NK-92 (cell line): ENCODE data around the gene GPSM1.
"Not testable (repeated sequence)": the region's sequence is repeated elsewhere in the genome, so short reads cannot be mapped to it uniquely, and the experiment has no call there.

Experiments used
- DNase-seq: peaks from one replicate; lab custom pipeline; 2025; ENCODE audit not compliant: unreplicated experiment; lab: John Stamatoyannopoulos, UW

Gene GPSM1

DNA sequence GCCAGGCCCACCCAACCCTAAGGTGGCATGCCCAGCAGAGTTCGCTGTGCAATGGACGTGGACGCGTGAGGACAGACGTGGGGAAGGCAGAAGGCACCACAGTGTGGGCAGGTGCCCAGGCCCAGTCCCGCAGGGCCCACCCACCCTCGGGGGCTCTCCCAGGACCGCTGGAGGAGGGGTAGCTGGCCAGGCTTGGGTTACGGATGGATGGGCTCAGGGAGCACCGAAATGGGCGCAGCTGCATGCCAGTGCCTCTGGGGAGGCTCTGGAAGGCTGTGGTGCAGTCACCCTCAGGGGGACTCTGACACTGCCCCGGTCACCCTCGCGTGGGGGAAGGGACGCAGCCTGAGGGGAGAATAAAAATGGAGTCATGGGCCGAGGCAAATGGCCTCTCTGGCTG, 9.6 kb upstream of the GPSM1 start:
- no peak for DNase-seq

DNA sequence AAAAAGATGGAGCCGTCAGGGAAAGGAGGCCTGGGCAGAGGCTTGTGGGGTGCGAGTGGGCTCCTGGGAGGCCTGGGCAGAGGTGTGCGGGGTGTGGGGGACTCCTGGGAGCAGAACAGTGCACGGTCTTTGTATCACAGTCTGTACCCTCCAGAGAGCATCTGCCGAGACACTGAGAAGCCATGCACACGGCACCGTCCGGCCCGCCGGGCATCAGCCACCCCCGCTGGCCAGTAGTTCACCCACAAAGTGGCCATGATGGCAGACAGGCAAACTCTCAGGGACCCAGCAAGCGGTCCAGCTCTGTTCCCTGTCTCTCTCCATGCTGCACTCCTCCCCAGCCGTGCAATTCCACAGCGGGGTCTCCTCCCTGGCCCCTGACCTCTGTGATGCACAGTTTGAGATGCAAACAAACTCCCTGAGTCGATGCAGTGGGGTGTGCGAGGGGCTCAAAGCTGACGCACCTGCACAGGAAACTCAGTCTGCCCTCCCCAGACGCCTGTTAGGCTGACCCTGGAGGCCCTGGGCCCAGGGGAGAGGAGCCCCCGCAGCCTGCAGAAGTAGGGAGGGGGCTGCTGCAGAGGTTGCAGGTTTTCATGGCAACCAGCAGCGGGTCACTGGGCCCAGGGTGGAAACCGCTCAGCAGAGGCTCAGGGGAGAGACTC, 9.1 kb upstream of the GPSM1 start:
- no peak for DNase-seq

DNA sequence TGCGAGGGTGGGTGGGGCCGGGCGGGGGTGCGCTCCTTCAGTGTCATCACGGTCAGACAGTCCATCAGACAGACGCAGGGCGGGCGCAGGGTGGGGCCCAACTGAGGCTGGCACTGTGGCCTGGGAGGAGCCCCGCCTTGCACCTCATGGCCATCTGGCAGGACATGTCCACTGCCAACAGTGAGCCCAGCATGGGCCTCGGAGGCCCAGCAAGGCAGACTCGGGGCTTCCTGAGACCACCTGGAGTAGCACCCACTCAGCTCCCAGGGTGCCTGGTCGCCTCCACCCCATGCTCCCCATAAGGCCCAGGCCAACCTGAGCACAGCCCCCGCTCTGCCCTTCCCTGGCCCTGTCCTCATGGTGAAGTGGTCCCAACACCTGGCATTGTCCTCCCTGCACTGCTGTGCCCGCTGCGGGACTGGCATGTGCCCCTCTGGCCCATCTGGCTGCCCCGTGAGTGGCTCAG, 8.5 kb upstream of the GPSM1 start:
- DNase-seq: no peak

DNA sequence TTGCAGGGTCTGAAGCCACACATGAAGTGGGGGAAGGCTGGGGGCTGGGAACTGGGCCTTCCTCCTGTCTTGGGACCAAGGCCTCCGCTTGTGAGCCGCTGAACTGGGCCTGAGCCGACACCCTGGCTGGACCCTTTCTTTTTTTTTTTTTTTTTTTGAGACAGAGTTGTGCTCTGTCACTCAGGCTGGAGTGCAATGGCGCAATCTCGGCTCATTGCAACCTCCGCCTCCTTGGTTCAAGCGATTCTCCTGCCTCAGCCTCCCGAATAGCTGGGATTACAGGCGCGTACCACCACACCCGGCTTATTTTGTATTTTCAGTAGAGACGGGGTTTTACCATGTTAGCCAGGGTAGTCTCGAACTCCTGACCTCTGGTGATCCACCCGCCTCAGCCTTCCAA, 8.1 kb upstream of the GPSM1 start:
- DNase-seq: not testable (repeated sequence)

DNA sequence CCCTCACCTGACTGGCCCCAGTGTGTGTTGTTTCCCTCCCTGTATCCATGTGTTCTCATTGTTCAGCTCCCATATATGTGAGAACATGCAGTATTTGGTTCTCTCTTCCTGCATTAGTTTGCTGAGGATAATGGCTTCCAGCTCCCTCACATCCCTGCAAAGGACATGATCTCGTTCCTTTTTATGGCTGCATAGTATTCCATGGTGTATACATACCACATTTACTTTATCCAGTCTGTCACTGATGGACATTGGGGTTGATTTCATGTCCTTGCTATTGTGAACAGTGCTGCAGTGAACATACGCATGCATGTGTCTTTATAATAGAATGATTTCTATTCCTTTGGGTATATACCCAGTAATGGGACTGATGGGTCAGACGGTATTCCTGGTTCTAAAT, 7.4 kb upstream of the GPSM1 start:
- not testable (repeated sequence) for DNase-seq

DNA sequence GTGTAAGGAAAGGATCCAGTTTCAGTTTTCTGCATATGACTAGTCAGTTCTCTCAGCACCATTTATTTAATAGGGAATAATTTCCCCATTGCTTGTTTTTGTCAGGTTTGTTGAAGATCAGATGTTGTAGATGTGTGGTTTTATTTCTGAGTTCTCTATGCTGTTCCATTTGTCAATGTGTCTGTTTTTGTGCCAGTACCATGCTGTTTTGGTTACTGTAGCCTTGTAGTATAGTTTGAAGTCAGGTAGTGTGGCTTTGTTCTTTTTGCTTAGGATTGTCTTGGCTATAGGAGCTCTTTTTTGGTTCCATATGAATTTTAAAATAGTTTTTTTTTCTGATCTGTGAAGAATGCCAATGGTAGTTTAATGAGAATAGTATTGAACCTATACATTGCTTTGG, 6.4 kb upstream of the GPSM1 start:
- not testable (repeated sequence) for DNase-seq

DNA sequence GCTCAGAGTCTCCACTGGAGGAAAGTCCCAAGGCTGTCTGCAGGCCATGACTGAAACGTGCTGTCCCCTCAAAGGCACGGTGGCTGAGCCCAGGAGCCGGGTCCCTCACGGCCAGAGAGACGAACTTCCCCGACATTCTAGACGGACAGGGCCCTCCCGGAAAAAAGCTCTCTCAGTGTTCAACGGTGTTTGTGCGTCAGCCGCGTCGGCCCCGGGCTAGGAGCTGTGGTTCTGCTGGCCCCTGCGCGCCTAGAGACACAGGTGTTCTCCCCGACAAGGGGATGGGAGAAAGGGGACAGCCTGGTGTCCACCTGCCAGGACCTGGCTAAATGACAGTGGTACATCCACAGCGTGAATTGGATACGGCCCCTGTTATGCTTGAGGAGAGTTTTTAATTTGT, 5.8 kb upstream of the GPSM1 start:
- DNase-seq: no peak

DNA sequence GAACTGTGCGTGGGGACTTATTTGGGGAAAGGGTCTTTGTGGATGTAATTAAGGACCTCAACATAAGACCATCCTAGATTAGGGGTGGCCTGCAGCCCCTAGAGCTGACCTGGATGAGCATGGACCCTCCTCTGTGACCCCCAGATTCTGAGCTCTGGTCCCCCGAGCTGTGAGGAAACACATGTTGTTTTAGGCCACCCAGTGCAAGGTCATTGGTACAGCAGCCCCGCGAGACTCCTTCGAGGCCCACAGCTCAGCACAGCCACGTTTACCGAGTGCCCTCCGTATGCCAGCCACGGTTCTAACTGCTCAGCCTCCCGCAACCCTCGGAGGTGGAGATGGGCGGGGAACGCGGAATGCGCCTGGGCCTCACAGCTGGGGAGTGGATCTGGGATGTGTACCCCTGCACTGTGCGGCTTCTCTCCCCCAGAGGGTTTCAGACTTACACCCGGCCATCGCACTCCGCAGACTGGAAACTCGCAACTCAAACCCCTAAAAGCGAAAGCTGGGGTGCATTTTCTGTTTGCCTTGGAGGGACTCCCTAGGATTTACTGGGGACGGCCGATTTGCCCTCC, 4.5 kb upstream of the GPSM1 start:
- no peak for DNase-seq

DNA sequence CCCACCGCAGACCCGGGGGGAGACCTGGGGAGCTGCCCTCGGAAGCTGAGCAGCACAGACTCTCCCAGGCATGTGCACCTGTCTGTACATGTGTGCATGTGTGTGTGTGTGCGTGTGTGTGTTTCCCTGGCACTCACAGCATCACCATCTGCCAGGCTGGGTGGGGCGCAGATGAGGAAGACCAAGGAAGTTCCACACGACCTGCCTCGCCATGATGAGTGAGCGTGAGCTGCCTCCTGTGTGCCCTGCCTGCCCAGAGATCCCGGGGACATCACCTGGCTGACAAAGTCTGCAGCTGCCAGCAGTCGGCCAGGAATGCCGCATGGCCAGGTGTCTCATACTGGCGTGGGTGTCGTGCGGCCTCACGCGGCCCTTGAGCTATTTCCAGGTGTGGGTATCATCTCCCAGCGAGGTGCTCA, 4.0 kb upstream of the GPSM1 start:
- DNase-seq: no peak

DNA sequence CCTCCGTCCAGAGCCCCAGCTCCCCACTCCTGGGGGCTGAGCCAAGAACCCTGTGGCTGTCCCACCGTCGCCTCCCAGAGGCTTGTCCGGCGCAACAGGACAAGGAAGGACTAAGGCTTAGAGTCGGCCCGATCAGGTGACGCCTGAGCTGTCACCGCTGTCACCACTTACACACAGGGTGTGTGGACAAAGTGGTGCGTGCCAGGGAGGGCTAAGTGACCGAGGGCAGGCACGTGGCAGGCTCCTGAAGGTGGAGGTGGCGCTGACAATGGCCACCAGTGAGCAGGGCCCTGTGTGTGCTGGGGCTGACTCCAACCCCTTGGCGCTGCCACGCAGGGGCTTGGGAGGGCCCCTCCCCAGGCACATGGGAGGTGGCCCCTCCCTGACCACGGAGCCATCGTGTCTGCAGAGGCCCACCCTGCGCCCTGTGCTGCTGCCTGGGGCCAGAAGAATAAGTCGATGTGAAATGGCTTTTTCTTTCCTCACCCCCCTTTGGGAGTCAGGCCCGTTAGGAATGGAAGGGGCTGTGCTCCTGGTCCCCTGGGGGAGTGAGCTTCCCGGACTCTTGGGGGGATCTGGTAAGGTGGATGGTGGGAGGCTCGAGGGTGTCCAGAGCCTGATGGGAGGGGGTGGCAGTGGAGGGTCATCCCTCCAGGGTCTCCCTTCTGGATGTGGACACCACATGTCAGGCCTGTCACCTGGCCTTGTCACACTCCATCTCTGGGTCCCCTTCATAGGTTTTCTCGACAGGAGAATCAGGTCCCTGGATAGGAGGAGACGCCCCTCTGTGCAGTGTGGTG, 2.6 kb upstream of the GPSM1 start:
- no peak for DNase-seq

DNA sequence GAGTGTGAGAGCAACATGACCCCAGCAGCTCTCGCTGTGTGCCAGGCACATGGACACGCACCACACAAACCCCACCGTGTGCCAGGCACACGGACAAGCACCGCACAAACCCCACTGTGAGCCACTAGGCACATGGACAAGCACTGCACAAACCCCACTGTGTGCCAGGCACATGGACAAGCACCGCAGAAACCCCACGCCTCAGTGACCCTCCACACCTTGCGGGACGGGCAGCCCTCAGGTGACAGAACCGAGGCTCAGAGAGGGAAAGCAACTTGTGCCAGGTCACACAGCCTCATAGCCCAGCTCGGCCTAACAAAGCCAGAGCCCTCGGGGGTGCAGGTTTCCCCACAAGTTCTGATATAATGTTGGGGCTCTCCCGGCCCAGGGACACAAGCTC, 2.0 kb upstream of the GPSM1 start:
- DNase-seq: no peak

DNA sequence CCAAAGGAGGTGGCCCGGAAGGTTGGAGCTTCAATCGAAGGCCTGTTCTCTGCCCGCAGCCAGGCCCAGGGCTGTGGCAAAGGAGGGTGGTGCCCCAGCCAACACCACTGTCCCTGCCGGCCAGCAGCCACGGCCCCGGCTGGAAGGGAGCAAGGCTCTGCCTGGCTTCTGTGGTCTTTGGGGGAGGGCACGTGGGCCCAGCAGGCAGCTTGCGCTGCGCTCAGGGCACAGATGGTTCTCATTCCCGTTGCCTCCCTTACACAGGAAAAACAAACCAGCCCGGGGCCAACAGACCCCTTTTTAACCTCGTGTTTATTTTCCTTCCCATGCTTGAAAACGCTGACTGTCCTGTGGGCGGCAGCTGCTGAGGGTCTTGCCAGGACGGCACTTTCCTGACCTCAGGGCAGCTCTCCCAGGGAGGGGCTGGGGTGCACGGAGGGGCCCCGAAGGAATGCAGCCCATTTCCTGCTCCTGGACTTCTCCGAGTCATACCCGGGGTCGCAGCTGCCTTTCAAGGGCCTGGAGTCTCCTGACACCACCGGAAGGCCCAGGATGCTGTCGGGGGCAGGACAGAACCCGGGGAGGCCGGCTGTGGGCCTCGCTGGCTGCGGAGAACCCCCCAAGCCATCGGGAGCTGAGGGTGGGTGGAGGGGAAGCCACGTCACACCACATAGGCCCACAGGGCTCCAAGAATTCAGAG, 1.1 kb upstream of the GPSM1 start:
- DNase-seq: no peak

DNA sequence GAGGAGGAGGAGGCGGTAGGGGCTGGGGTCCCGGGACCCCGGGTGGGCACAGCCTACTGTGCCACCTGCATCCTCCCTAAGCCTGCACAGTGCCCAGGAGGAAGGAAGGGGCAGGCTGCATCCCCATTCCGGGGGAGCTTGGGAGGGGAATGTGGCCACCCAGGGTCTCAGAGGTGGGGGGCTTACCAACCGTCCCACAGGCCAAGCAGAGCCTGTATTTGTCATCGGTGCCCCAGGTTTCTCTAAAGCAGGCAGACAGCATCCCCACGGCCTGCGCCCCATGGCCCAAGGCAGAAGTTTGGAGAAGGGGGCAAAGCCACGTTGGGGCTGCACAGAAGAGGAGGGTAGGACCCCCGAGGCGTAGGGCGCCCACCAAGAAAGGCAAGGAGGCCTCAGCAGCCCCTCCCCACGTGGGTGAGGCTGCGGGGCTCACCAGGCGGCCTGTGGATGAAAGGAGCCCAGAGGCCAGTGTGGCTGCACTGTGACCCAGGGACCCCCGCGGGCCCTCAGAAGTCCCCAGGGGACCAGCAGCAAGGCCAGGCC, 507 bp upstream of the GPSM1 start:
- no peak for DNase-seq

DNA sequence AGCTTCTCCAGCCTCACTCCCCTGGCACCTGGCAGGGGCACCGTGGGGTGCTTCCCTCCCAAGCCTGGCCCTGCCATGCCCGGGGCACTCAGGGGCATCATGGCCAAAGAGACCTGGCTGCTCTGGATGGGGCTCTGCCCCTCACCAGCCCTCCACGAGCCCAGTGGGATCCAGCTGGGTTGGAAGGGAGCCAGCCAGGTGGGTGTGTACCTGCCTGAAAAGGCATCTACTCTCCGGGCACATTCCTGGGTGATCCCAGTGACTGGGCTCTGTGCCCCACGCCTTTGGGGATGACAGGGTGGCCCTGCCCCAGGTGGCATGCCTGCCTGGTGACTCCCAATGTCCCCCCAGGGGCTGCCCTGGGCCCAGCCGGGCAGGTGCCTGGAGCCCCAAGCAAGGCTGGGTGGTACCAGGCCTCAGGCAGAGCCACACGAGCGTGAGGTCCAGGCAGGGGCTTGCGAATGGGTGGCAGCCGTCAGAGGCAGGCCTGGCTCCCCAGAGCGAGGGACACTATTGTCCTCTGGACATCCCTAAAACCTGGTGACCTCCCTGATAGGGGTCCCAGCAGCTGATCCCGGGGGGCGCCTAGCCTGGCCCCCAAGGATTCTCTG, 777 bp downstream of the GPSM1 start:
- no peak for DNase-seq

DNA sequence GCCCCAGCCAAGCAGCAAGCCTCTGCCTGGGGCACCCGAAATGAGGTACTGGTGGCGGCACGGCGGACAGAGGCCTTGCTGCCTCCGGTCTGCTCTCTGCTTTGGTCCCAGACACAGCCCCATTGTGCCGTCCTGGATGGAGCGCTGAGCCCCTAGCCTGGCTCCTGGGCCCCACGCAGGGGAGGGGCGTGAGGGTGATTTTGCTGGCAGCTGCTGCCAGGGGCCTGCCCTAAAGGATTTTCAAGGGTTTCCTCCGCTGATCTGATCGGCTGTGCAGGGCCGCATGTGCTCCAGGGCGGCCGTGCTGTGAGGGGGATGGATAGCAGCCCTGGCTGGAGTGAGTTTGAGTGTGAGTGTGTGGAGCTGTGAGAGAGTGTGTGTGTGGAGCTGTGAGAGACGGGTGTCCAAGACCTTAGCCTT, 1.3 kb downstream of the GPSM1 start:
- DNase-seq: no peak

DNA sequence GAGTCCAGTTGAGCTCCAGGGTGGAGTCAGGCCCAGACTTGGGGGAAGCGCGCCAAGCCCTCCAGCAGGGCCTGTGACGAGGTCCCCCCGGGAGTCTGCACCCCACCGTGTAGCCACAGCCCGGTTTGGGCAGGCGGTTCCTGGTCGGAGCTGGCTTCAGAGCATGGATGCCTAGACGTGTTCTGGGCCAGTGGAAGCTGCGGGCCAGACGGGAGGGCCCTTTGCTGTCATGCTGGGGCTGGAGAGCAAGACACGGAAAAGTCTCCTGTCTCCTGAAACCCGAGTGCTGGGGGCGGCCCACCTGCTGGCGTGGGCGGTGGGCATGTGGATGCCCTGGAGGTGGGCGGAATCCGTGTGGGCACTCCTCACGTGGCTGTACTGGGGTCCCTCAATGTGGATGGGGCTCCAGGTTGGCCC, 1.9 kb downstream of the GPSM1 start:
- DNase-seq: no peak

DNA sequence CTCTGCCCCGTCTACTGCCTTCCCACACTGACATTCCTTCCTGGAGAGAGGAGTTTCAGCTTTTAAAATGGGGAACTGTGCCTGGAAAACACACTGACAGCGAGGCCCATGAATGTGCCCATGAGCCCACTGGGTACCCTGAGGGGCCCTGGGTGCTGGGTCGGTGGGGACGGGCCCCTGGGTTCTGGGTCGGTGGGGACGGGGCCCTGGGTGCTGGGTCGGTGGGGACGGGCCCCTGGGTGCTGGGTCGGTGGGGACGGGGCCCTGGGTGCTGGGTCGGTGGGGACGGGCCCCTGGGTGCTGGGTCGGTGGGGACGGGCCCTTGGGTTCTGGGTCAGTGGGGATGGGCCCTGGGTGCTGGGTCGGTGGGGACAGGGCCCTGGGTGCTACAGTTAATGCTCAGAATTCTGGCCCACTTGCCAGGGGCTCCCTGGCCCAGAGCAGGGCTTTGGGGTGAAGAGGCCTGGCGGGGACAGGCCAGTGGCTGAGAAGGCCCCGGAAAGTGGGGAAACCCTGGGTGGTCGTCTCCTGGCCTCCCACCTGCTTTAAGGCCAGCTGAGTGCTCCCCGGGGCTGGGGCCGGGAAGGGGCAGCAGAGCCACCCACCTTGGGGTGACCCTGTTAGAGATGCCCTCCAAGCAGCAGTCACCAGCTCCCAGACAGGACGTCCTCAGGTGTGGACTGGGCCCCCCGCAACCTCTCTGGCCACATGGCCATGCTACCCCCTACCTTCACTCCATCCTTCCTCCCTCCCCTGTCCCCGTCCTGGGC, 2.5 kb downstream of the GPSM1 start:
- no peak for DNase-seq

DNA sequence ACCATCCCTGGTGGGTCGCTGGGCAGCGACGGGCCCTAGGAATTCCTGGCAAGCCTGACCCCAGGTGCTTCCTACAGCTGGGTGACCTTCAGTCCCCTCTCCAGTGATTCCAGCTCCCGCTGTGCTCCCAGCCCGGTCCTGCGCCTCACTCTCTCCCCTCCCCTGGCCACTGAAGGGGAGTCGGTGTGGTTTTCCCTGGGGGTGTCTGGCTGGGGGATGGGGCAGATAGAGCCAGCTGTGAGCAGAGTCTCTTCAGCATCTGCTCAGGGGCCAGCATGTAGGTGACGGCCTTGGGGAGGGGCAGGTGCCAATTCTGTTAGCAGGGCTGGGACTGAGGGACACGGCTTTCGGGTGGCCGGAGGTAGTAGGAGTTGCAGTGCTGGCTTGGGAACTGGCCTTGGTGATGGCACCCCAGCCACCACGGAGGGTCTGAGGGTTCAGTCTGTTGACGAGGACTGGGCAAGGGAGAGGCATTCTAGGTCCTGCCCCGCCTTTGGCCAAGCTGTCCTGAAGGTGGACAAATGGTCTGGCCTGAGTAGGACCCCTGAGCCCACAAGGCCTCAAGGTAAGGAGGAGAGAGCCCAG, 3.2 kb downstream of the GPSM1 start:
- DNase-seq: no peak

DNA sequence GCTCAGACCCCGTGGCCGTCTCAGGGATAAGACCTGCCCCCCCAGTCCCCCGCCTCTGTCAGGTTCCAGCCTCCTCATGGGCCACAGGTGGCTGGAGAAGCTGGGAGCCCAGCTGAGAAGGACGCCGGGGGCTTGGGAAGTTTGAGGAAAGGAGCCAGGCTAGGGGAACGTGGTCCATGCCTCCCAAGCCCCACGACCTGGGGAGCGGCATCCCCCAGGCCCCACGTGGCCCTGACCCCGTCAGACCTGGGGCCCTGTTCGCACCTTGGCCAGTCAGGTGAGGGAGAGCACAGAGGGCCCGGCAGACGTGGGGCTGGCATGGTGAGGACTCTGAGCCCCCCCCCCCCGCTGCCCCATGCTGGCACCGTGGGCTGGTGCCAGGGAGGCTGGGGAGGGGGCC, 3.7 kb downstream of the GPSM1 start:
- DNase-seq: no peak
